Breast epithelium (tissue), 3 donors: ENCODE data around the gene CDC73.

Experiments used
- CTCF ChIP-seq, 3 donors: fragments of 450-650 bp; IDR thresholded peaks; one replicate each; pipeline ENCODE4 v1.5.1; 2016 to 2017; ENCODE audit warnings: antibody characterized with exemption in 3 of 3, mild to moderate bottlenecking in 3 of 3, moderate library complexity in 3 of 3
- POLR2A ChIP-seq: fragments of 450-650 bp; IDR thresholded peaks from one replicate; pipeline ENCODE4 v1.6.1; 2016; ENCODE audit warnings: antibody characterized with exemption, mild to moderate bottlenecking, moderate library complexity
- POLR2AphosphoS5 ChIP-seq, 3 donors: sonication (generic); formaldehyde crosslinking; IDR thresholded peaks; one replicate each; pipeline ENCODE4 v1.6.1; 2017; ENCODE audit warnings: antibody characterized with exemption in 3 of 3

GRCh38 chr1:193123751-193124150, 1.9 kb downstream of the CDC73 start:
- TF ChIP-seq CTCF (IDR thresholded peaks at IDR 0.05) (no peak), POLR2AphosphoS5 (IDR thresholded peaks at IDR 0.05) (no peak), POLR2A (no peak)
